Stimulated activated CD8-positive, alpha-beta memory T cell treated with anti-CD3 and anti-CD28 coated beads, Interleukin-2, amount 100 ng/mL, for 48 hours (primary cell): ENCODE data around the gene TRIM27.
"Not testable (repeated sequence)": the region's sequence is repeated elsewhere in the genome, so short reads cannot be mapped to it uniquely, and the experiment has no call there.

Experiments used
- DNase-seq, 2 donors: peaks; one replicate each; pipeline ENCODE4 v3.0.0-alpha.2; 2020; ENCODE audit warnings: low read depth in 2 of 2

Gene TRIM27

GRCh38 chr6:28896505-28897368 is 27.0 kb downstream of the TRIM27 start:
- DNase-seq = no peak

GRCh38 chr6:28895131-28895812 is 28.5 kb downstream of the TRIM27 start:
- peak; percentile 67 to 80 for DNase-seq

- no peak for DNase-seq
These were observed 30.5 kb downstream of the TRIM27 start for GRCh38 chr6:28893172-28893799.

- DNase-seq = no peak
These were observed 31.3 kb downstream of the TRIM27 start for GRCh38 chr6:28892525-28892924.

GRCh38 chr6:28887796-28888496 is 35.8 kb downstream of the TRIM27 start:
- no peak for DNase-seq

GRCh38 chr6:28886079-28886439 is 37.7 kb downstream of the TRIM27 start:
- DNase-seq = no peak

- DNase-seq = peak; percentile 37 to 55
These were observed 39.2 kb downstream of the TRIM27 start for GRCh38 chr6:28884423-28885131.

- DNase-seq = peak; percentile 36 to 65
These were observed 42.6 kb downstream of the TRIM27 start for GRCh38 chr6:28880894-28881780.

GRCh38 chr6:28880519-28880893 is 43.3 kb downstream of the TRIM27 start:
- DNase-seq = no peak

- DNase-seq = no peak
These were observed 47.1 kb downstream of the TRIM27 start for GRCh38 chr6:28876710-28877109.

- DNase-seq = no peak
These were observed 48.5 kb downstream of the TRIM27 start for GRCh38 chr6:28875191-28875747.

- not testable (repeated sequence) for DNase-seq
These were observed 51.5 kb downstream of the TRIM27 start for GRCh38 chr6:28872157-28872817.

- no peak for DNase-seq
These were observed 52.2 kb downstream of the TRIM27 start for GRCh38 chr6:28871335-28872156.

- DNase-seq = no peak
These were observed 54.9 kb downstream of the TRIM27 start for GRCh38 chr6:28868873-28869272.

GRCh38 chr6:28867086-28867409 is 56.7 kb downstream of the TRIM27 start:
- no peak for DNase-seq

- DNase-seq = peak; percentile 56 to 65
These were observed 57.3 kb downstream of the TRIM27 start for GRCh38 chr6:28866205-28867085.

GRCh38 chr6:28865401-28866204 is 58.2 kb downstream of the TRIM27 start:
- peak in 1 of 2 donors; percentile 49 for DNase-seq
